ENCODE results near the gene SH3PXD2B. TPM values are rescaled to one million over a fixed set of nuclear protein-coding genes. Genes with fewer than 3 reads are reported as not detected.

The SH3PXD2B gene
- total RNA-seq, 1 experiment from 2014 or later = 64.1 TPM

DNA sequence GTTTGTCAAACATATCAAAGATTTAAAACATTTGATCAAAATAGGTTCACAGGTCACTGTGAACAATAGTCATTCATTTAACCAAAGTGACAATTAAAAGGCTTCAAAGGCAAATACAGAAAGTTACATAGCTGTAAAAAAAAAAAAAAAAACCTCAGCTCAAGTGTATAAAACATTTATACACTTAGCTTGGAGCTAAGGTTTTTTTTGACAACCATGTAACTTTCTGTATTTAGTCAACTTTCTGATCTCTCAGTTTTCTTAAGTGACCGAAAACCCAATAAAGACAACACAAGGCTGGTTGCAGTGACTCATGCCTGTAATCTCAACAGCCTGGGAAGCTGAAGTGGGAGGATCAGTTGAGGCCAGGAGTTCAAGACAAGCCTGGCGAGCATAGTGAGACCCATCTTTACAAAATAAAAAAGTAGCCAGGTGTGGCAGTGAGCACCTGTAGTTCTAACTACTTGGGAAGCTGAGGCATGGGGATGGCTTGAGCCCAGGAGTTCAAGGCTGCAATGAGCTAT is 154.3 kb downstream of the SH3PXD2B start:
- ChIA-PET CTCF (no interaction called here), POLR2A (no interaction called here)
- Mint-ChIP-seq H3K4me1 (no peaks in the 10 kb centered on the region; the same call in 1 of the 2 replicates), H3K27me3 (ENCODE audit: low read depth) (peaks cover under 1% of the 10 kb centered on the region; the same call in 1 of the 2 replicates), H3K27ac (no peak overlapping the region), H3K4me3 (no peak overlapping the region), H3K9me3 (no peaks in the 10 kb centered on the region), H3K36me3 (no peaks in the 10 kb centered on the region; the same call in 1 of the 2 replicates)
- no peak for DNase-seq (ENCODE audit: low spot score)
- ATAC-seq = no peak
- TF ChIP-seq JAZF1 (CRISPR knock-in tag; IDR thresholded peaks at IDR 0.05) (no peak), ZNF121 (CRISPR knock-in tag; IDR thresholded peaks at IDR 0.05) (no peak), FOXK1 (CRISPR knock-in tag; IDR thresholded peaks at IDR 0.05) (no peak), AFF4 (CRISPR knock-in tag; IDR thresholded peaks at IDR 0.05; ENCODE audit: borderline replicate concordance) (no peak), SP1 (CRISPR knock-in tag; conservative IDR thresholded peaks at IDR 0.05) (no peak), FOXP4 (CRISPR knock-in tag; IDR thresholded peaks at IDR 0.05) (no peak), NFYB (CRISPR knock-in tag; conservative IDR thresholded peaks at IDR 0.05; ENCODE audit: low read depth) (no peak), SOX15 (CRISPR knock-in tag; IDR thresholded peaks at IDR 0.05) (no peak), CREM (CRISPR knock-in tag; IDR thresholded peaks at IDR 0.05) (no peak), PRDM15 (CRISPR knock-in tag; IDR thresholded peaks at IDR 0.05) (no peak), GABPB1 (CRISPR knock-in tag; IDR thresholded peaks at IDR 0.05) (no peak), ATF1 (CRISPR knock-in tag; IDR thresholded peaks at IDR 0.05) (no peak)
- TF ChIP-seq, protein P1, sequence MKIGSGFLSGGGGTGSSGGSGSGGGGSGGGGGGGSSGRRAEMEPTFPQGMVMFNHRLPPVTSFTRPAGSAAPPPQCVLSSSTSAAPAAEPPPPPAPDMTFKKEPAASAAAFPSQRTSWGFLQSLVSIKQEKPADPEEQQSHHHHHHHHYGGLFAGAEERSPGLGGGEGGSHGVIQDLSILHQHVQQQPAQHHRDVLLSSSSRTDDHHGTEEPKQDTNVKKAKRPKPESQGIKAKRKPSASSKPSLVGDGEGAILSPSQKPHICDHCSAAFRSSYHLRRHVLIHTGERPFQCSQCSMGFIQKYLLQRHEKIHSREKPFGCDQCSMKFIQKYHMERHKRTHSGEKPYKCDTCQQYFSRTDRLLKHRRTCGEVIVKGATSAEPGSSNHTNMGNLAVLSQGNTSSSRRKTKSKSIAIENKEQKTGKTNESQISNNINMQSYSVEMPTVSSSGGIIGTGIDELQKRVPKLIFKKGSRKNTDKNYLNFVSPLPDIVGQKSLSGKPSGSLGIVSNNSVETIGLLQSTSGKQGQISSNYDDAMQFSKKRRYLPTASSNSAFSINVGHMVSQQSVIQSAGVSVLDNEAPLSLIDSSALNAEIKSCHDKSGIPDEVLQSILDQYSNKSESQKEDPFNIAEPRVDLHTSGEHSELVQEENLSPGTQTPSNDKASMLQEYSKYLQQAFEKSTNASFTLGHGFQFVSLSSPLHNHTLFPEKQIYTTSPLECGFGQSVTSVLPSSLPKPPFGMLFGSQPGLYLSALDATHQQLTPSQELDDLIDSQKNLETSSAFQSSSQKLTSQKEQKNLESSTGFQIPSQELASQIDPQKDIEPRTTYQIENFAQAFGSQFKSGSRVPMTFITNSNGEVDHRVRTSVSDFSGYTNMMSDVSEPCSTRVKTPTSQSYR (CRISPR knock-in tag; IDR thresholded peaks at IDR 0.05) = no peak

GRCh38 chr5:172294831-172295230 is 159.5 kb downstream of the SH3PXD2B start:
- POLR2A ChIA-PET = no interaction called here
- CTCF ChIA-PET = no interaction called here
- H3K4me1 Mint-ChIP-seq = no peaks in the 10 kb centered on the region
- no peak for DNase-seq (ENCODE audit: low spot score)
- no peak overlapping the region for H3K4me3 Mint-ChIP-seq
- peaks cover 7% of the 10 kb centered on the region; the same call in 1 of the 2 replicates for H3K27me3 Mint-ChIP-seq (ENCODE audit: low read depth)
- no peak for ATAC-seq
- no peak overlapping the region for H3K27ac Mint-ChIP-seq
- H3K36me3 Mint-ChIP-seq = no peaks in the 10 kb centered on the region
- no peaks in the 10 kb centered on the region for H3K9me3 Mint-ChIP-seq
- TF ChIP-seq, protein P1 (CRISPR knock-in tag; IDR thresholded peaks at IDR 0.05) = no peak
- TF ChIP-seq, protein P2, sequence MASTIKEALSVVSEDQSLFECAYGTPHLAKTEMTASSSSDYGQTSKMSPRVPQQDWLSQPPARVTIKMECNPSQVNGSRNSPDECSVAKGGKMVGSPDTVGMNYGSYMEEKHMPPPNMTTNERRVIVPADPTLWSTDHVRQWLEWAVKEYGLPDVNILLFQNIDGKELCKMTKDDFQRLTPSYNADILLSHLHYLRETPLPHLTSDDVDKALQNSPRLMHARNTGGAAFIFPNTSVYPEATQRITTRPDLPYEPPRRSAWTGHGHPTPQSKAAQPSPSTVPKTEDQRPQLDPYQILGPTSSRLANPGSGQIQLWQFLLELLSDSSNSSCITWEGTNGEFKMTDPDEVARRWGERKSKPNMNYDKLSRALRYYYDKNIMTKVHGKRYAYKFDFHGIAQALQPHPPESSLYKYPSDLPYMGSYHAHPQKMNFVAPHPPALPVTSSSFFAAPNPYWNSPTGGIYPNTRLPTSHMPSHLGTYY (CRISPR knock-in tag; IDR thresholded peaks at IDR 0.05) = no peak
- TF ChIP-seq E2F1 (CRISPR knock-in tag; IDR thresholded peaks at IDR 0.05) (no peak), SMAD4 (CRISPR knock-in tag; IDR thresholded peaks at IDR 0.05) (no peak), CREB1 (CRISPR knock-in tag; IDR thresholded peaks at IDR 0.05) (no peak), FOXP1 (CRISPR knock-in tag; IDR thresholded peaks at IDR 0.05; ENCODE audit: borderline replicate concordance) (no peak)
